ENCODE results near the gene SPNS2.

The SPNS2 gene

DNA sequence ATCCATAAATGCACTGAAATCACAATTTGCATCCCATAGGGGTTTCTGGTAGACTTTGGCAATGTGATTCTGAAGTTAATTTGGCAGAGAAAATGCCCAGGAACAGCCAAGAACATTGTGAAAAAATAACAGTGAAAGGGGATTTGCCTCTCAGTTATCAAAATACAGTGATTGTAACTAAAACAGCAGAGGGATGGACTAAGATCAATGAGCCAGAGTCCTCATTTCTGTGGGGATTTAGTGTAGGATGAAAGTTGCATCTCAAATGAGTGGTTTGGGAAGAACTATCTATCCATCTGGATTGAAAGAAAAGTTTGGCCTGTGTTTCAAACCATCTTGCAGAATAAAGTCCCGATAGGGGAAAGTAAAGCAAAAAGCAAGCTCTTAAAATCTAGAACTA lies 28.5 kb downstream of the SPNS2 start:
- no peak for DNase-seq (ENCODE audit: low read depth)
- TF ChIP-seq, protein P1, sequence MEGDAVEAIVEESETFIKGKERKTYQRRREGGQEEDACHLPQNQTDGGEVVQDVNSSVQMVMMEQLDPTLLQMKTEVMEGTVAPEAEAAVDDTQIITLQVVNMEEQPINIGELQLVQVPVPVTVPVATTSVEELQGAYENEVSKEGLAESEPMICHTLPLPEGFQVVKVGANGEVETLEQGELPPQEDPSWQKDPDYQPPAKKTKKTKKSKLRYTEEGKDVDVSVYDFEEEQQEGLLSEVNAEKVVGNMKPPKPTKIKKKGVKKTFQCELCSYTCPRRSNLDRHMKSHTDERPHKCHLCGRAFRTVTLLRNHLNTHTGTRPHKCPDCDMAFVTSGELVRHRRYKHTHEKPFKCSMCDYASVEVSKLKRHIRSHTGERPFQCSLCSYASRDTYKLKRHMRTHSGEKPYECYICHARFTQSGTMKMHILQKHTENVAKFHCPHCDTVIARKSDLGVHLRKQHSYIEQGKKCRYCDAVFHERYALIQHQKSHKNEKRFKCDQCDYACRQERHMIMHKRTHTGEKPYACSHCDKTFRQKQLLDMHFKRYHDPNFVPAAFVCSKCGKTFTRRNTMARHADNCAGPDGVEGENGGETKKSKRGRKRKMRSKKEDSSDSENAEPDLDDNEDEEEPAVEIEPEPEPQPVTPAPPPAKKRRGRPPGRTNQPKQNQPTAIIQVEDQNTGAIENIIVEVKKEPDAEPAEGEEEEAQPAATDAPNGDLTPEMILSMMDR (conservative IDR thresholded peaks at IDR 0.05; ENCODE audit: control insufficient read depth, insufficient read depth, low read depth, low read length): no peak

DNA sequence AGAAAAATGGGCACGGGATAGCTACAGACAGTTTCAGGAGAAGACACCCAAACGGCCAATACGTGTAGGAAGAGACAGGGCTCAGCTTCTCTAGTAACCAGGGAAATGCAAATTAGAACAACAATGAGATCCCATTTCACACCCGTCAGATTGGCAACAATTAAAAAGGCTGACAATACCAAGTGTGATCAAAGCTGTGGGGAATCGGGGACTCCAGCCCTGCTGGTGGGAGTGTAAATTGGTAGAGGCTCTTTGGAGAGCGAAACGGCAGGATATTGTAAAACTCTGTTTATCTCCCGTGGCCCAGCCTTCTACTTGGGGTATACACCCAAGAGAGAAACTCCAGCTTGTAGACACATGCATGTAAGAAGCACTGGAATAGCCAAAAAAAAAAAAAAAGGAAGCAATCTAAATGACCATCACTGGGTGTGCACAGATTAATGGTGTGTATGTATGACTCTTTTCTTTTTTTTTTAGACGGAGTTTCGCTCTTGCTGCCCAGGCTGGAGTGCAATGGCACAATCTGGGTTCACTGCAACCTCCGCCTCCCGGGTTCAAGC lies 29.0 kb downstream of the SPNS2 start:
- H3K4me3 ChIP-seq (ENCODE audit: control insufficient read depth, low read depth, low read length): no peak overlapping the region
- no peak for DNase-seq (ENCODE audit: low read depth)
- TF ChIP-seq, protein P1 (conservative IDR thresholded peaks at IDR 0.05; ENCODE audit: control insufficient read depth, insufficient read depth, low read depth, low read length): no peak

More for the DNA sequence above, 28.5 kb downstream of the SPNS2 start:
- H3K4me3 ChIP-seq (ENCODE audit: control insufficient read depth, low read depth, low read length): no peak overlapping the region

DNA sequence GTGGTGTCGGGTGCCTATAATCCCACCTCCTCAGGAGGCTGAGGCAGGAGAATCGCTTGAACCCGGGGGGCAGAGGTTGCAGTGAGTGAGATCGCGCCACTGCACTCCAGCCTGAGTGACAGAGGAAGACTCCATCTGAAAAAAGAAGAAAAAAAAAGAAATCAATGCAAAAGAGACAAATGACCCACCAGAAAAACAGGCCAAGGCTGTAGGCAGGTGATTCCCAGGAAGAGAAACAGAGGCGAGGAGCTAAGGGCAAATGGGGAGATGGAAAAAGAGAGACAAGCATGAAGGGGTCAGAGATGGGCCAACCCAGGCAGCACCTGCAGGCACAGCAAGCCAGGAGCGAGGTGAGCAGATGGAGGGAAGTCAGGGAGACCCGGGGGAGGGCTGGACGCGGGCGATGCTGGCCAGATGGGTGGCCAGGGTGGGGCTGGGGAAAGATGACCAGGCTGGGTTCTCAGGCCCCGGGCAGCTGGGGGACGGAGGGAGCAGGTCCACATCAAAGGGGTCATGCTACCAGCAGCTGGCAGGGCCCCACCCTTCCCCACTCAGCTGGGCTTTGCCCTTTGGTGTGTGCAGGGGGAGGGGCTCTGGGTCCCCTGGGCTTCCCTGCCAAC lies 31.0 kb downstream of the SPNS2 start:
- TF ChIP-seq, protein P1 (conservative IDR thresholded peaks at IDR 0.05; ENCODE audit: control insufficient read depth, insufficient read depth, low read depth, low read length): no peak
- DNase-seq (ENCODE audit: low read depth): no peak
- H3K4me3 ChIP-seq (ENCODE audit: control insufficient read depth, low read depth, low read length): no peak overlapping the region

DNA sequence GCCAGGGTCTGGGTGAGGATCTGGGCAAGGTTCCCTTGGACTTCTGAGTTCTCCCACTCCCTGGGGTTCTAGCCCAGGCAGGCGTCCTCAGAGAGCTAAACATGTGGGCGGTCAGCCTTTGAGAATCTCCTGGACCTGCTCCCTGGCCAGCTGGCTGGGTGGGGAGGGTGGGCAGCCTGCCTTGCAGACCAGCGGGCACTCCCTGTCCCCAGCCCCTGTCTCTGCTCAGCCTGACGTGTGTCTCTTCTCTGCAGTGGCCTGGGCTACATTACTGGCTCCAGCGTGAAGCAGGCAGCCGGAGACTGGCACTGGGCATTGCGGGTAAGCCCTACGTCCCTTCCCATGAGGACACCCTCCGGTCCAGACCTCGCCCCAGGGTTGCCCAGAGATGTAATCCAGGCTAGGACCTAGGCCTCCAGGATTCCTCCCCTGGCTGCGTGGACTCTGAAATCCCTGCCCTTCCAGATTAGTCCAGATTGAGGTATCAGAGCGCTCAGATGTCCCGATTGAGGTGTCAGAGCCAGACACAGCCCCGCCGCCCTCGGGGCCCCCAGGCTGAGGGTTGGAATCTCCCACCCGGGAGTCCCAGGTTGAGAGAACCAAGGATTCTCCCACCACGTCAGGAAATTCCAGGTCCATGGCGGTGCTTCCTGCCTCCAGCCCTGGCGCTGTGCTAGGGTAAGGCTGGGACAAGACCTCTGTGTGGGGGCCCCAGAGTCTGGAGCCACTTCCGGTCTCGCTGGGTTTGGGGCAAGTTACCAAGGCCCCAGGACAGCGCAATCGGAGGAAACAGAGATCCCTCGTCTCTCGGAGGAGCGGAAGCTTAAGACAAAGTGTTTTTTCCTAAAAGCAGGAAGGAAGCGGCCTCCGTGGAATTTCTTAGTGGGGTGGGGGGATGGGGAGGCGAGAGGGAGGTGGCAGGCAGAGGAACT lies 32.4 kb downstream of the SPNS2 start:
- no peak for DNase-seq (ENCODE audit: low read depth)
- TF ChIP-seq, protein P1 (conservative IDR thresholded peaks at IDR 0.05; ENCODE audit: control insufficient read depth, insufficient read depth, low read depth, low read length): no peak
- H3K4me3 ChIP-seq (ENCODE audit: control insufficient read depth, low read depth, low read length): no peak overlapping the region

DNA sequence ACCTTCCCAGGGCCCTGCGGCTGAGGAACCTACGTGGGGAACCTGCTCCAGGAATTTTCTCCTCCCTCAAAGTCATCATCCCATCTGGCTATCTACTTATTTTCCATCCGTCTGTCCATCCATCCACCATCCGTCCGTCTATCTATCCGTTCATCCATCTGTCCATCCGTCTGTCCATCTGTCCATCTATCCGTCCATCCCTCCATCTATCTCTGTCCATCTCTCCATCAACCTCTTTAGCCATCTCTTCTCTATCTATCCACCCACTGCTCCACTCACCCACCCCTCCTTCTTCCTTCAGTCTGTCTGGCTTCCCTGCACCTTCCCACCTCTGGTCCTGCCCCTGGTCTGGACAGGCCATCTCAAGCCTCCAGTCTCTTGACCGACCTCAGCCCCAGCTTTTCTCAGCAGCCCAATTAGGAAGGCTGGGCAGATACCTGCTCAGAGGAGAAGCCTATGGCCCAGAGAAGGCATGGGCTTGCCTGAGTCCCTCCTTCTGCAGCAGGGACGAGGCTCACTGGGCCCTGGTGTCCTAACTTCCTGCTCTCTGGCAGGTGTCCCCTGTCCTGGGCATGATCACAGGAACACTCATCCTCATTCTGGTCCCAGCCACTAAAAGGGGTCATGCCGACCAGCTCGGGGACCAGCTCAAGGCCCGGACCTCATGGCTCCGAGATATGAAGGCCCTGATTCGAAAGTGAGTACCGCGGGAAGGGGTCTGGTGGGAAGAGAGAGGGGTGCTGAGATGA lies 33.5 kb downstream of the SPNS2 start:
- TF ChIP-seq, protein P1 (conservative IDR thresholded peaks at IDR 0.05; ENCODE audit: control insufficient read depth, insufficient read depth, low read depth, low read length): no peak
- no peak overlapping the region for H3K4me3 ChIP-seq (ENCODE audit: control insufficient read depth, low read depth, low read length)
- no peak for DNase-seq (ENCODE audit: low read depth)

DNA sequence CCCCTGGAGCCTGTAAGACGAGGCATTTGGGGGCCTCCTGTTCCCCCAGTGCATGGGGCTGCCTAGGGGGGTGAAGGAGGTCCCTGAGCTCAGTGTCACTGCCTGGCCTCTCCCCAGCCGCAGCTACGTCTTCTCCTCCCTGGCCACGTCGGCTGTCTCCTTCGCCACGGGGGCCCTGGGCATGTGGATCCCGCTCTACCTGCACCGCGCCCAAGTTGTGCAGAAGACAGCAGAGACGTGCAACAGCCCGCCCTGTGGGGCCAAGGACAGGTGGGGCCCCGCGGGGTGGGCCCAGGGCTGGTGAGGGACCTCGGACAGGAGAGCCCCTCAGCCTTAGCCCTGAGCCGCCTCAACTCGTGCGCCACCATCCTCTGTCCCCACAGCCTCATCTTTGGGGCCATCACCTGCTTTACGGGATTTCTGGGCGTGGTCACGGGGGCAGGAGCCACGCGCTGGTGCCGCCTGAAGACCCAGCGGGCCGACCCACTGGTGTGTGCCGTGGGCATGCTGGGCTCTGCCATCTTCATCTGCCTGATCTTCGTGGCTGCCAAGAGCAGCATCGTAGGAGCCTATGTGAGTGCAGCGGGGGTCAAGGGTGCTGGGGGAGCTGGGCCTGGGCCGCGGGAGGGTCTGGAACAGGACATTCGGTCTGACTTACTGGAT lies 34.3 kb downstream of the SPNS2 start:
- no peak overlapping the region for H3K4me3 ChIP-seq (ENCODE audit: control insufficient read depth, low read depth, low read length)
- DNase-seq (ENCODE audit: low read depth): no peak
- TF ChIP-seq, protein P1 (conservative IDR thresholded peaks at IDR 0.05; ENCODE audit: control insufficient read depth, insufficient read depth, low read depth, low read length): no peak
